ENCODE data around the gene CNFN.
"Not testable (repeated sequence)": the region's sequence is repeated elsewhere in the genome, so short reads cannot be mapped to it uniquely, and the experiment has no call there.

CNFN gene

DNA sequence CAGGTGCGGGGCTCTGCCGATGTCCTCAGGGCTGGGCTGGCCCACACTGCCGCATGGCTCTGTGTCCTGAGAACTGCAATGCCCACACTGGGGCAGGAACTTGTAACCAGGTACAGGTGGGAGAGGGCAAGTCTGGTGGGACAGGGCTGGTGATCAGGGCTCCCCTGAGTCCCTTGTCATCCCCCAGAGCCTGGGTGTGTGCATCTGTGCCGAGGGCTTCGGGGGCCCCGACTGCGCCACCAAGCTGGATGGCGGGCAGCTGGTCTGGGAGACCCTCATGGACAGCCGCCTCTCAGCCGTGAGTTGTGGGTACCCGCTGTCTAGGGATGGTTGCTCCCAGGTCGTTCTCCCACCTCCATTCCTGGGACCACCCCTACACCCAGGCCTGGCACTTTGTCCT, 34.2 kb downstream of the CNFN start:
- peaks cover 18% of the 10 kb centered on the region for H3K36me3 Mint-ChIP-seq (ENCODE audit: low read depth)
- DNase-seq = no peak
- H3K4me1 Mint-ChIP-seq (ENCODE audit: low read depth) = no peaks in the 10 kb centered on the region
- no peak overlapping the region for H3K4me3 Mint-ChIP-seq
- no peaks in the 10 kb centered on the region for H3K9me3 Mint-ChIP-seq
- H3K27me3 Mint-ChIP-seq = no peaks in the 10 kb centered on the region
- H3K27ac Mint-ChIP-seq = no peak overlapping the region

DNA sequence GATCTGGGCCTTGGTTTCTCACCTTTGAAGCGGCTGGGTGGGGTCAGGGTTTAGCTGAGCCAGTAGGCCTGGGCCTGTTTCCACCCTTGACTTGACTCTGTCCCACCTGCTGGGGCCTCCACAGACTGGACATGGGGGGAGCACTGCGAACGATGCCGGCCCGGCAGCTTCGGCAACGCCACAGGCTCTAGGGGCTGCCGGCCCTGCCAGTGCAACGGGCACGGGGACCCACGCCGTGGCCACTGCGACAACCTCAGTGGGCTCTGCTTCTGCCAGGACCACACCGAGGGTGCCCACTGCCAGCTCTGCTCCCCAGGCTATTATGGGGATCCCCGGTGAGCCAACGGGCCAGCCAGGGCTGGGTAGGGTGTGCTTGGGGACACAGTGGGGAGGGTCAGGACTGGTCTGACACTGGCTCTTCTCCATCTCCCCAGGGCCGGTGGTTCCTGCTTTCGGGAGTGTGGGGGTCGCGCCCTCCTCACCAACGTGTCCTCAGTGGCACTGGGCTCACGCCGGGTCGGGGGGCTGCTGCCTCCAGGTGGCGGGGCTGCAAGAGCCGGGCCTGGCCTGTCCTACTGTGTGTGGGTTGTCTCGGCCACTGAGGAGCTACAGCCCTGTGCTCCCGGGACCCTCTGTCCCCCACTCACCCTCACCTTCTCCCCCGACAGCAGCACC, 36.6 kb downstream of the CNFN start:
- Mint-ChIP-seq H3K27me3 (no peaks in the 10 kb centered on the region), H3K36me3 (ENCODE audit: low read depth) (peaks cover 13% of the 10 kb centered on the region), H3K4me3 (no peak overlapping the region), H3K9me3 (no peaks in the 10 kb centered on the region), H3K27ac (no peak overlapping the region), H3K4me1 (ENCODE audit: low read depth) (no peaks in the 10 kb centered on the region)
- no peak for DNase-seq

DNA sequence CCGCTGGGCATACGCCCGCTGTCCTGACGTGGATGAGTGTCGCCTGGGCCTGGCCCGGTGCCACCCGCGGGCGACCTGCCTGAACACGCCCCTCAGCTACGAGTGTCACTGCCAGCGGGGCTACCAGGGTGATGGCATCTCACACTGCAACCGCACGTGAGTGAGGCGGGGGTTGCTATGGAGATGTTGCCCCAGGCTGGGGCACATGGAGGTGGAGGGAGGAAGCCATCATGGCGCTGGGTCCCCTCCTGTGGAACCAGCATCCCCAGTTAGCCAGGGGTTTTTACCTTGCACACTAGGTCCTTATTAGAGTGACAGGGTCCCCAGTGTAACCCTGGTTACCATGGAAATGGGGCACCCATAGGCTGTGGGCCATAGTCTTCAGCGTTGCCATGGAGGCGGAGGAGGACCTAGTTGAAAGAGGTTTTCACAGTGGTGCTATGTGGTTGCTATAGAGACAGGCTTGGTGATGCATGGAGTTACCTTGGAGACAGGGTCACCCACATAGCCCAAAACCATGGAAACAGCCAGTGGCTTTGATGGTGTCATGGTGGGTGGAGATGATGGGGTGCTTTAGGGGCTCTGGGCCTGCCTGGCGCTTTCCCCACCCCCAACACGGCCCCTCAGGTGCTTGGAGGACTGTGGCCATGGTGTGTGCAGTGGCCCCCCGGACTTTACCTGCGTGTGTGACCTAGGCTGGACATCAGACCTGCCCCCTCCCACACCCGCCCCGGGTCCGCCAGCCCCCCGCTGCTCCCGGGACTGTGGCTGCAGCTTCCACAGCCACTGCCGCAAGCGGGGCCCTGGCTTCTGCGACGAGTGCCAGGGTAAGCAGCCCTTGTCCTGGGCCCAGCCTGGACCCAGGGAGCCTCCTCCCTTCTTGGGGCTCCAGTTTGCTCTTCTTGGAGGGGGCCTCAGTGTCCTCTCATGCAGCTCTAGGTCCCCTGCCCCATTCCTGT, 37.5 kb downstream of the CNFN start:
- H3K4me3 Mint-ChIP-seq = no peak overlapping the region

DNA sequence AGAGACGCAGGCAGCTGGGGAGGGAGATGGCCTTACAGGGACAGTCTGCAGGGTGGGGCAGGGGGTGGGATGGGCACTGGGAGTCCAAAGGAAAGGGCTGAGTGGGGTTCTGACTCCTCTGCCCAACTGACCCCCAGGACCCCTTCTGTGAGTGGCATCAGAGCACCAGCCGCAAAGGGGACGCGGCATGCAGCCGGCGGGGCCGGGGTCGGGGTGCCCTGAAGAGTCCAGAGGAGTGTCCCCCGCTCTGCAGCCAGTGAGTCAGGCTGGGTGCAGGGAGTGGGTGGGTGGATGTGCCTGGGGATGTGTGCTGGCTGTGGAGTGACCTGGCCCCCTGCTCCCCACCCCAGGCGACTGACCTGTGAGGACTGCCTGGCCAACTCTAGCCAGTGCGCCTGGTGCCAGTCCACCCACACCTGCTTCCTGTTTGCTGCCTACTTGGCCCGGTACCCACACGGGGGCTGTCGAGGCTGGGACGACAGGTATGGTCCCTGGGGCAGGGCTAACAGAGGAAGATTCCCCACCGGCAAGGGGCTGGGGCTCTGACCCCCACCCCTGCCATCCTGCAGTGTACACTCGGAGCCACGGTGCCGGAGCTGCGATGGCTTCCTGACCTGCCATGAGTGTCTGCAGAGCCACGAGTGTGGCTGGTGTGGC, 38.9 kb downstream of the CNFN start:
- Mint-ChIP-seq H3K4me3 (no peak overlapping the region), H3K27me3 (no peaks in the 10 kb centered on the region), H3K27ac (no peak overlapping the region), H3K4me1 (ENCODE audit: low read depth) (no peaks in the 10 kb centered on the region), H3K9me3 (no peaks in the 10 kb centered on the region), H3K36me3 (ENCODE audit: low read depth) (peaks cover 10% of the 10 kb centered on the region)
- no peak for DNase-seq

More for the DNA sequence above, 37.5 kb downstream of the CNFN start:
- Mint-ChIP-seq H3K9me3 (no peaks in the 10 kb centered on the region), H3K4me1 (ENCODE audit: low read depth) (no peaks in the 10 kb centered on the region), H3K27ac (no peak overlapping the region), H3K27me3 (no peaks in the 10 kb centered on the region), H3K36me3 (ENCODE audit: low read depth) (peaks cover 12% of the 10 kb centered on the region)
- DNase-seq = no peak

DNA sequence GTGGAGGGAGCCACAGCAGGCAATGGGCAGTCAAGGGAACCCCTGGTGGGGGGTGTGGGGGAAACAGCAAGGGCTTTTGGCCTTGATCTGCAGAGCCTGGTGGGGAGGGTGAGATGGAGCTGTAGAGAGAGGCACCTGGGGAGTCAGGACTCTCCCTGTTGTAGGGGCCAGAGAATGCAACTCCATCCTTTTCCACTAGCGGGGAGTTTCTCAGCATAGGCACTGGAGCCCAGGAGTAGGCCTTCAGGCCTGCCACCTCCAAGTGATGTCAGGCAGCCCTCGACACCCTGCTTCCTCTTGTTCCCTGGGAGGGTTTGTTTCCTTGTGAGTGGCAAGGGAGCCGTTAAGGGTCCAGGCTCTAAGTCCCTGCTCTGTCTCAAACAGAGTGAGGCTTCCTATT, 39.7 kb downstream of the CNFN start:
- Mint-ChIP-seq H3K9me3 (no peaks in the 10 kb centered on the region), H3K27me3 (no peaks in the 10 kb centered on the region), H3K27ac (no peak overlapping the region), H3K36me3 (ENCODE audit: low read depth) (peaks cover 10% of the 10 kb centered on the region), H3K4me3 (no peak overlapping the region), H3K4me1 (ENCODE audit: low read depth) (no peaks in the 10 kb centered on the region)
- no peak for DNase-seq

DNA sequence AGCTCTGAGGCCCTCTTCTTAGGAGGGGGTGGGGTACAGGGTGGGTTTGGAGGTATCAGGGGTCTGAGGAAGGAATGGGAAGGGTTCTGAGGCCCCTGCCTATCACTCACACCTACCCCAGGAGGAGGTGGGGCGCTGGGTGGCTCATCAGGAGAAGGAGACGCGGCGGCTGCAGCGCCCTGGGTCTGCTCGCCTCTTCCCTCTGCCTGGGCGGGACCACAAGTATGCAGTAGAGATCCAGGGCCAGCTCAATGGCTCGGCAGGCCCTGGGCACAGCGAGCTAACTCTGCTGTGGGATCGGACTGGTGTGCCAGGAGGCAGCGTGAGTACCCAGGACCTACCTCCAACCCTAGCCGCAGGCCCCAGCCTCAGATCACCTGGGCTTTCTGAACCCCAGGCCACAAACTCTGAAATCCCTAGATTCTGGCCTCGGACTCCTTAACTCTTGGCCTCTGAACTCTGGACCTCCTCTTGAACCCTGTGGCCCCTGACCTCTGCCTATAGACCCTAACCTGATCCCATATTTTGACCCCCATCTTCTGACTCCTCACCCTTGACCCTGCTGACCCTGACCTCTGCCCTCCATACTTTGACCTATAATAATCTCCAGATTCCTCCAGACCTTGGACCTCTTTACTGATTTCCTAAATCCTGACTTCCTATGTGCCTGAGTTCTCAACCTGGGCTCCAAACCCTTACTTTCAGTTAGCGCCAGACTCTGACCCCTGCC, 40.6 kb downstream of the CNFN start:
- H3K4me3 Mint-ChIP-seq = no peak overlapping the region
- no peaks in the 10 kb centered on the region for H3K9me3 Mint-ChIP-seq
- DNase-seq = no peak
- no peaks in the 10 kb centered on the region for H3K4me1 Mint-ChIP-seq (ENCODE audit: low read depth)
- no peaks in the 10 kb centered on the region for H3K27me3 Mint-ChIP-seq
- peaks cover 10% of the 10 kb centered on the region for H3K36me3 Mint-ChIP-seq (ENCODE audit: low read depth)
- H3K27ac Mint-ChIP-seq = no peak overlapping the region

DNA sequence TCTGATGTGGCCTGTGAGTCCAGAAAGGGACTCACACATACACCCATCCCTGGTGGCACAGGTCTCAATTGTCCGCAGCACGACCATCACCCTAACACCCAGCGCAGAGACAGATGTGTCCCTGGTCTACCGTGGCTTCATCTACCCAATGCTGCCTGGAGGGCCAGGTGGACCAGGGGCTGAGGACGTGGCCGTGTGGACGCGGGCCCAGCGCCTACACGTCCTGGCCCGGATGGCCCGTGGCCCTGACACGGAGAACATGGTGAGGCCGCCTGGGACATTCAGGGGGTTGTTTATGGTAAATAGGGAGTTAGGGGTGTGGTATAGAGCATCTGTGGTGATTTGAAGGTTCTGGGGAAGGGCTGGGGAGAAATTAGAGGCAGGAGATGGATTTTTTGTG, 41.9 kb downstream of the CNFN start:
- no peak for DNase-seq
- H3K36me3 Mint-ChIP-seq (ENCODE audit: low read depth) = peaks cover 10% of the 10 kb centered on the region
- H3K9me3 Mint-ChIP-seq = no peaks in the 10 kb centered on the region
- H3K27me3 Mint-ChIP-seq = no peaks in the 10 kb centered on the region
- H3K4me1 Mint-ChIP-seq (ENCODE audit: low read depth) = no peaks in the 10 kb centered on the region
- H3K27ac Mint-ChIP-seq = no peak overlapping the region
- no peak overlapping the region for H3K4me3 Mint-ChIP-seq

DNA sequence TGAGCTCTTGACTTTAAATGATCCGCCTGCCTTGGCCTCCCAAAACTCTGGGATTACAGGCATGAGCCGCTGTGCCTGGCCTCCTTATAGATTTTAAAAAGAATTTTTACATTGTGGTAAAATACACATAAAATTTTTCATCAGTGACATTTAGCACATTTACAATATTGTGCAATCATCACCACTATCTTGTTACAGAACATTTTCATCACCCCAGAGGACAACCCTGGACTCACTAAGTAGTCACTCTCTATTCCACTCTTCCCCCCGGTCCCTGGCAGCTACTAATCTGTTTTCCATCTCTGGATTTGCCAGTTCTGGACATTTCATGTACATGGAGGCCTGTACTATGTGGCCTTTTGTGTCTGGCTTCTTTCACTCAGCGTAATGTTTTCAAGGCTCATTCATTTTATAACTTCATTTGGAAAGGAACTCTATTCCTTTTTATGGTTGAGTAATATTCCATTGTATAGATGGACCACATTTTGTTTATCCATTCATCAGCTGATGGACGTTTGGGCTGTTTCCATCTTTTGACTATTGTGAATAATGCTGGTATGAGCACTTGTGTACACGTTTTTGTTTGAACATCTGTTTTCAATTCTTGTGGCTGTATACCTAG, 44.8 kb downstream of the CNFN start:
- Mint-ChIP-seq H3K4me3 (no peak overlapping the region), H3K27me3 (no peaks in the 10 kb centered on the region), H3K4me1 (ENCODE audit: low read depth) (no peaks in the 10 kb centered on the region), H3K27ac (no peak overlapping the region), H3K36me3 (ENCODE audit: low read depth) (peaks cover 14% of the 10 kb centered on the region), H3K9me3 (no peaks in the 10 kb centered on the region)
- no peak for DNase-seq

DNA sequence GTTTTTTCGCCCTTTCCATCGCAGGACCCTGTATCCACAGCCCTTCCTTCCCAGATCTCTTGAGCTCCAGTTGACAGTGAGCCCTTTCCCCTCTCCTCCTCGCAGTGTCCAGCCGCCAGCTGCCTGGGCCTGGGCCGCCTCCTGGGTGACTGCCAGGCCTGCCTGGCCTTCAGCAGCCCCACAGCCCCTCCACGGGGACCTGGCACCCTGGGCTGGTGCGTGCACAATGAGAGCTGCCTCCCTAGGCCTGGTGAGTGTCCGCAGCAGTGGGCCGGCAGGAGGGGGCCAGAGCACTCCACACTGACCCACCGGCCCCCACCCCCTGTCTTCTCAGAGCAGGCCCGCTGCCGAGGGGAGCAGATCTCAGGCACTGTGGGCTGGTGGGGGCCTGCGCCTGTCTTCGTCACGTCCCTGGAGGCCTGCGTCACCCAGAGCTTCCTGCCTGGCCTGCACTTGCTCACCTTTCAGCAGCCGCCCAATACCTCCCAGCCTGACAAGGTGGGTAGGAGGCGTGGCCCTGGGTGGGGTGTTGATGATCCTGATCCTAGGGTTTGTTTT, 45.7 kb downstream of the CNFN start:
- Mint-ChIP-seq H3K27ac (no peak overlapping the region), H3K27me3 (no peaks in the 10 kb centered on the region), H3K9me3 (no peaks in the 10 kb centered on the region), H3K4me3 (no peak overlapping the region), H3K4me1 (ENCODE audit: low read depth) (peaks cover under 1% of the 10 kb centered on the region), H3K36me3 (ENCODE audit: low read depth) (peaks cover 14% of the 10 kb centered on the region)
- DNase-seq = no peak

DNA sequence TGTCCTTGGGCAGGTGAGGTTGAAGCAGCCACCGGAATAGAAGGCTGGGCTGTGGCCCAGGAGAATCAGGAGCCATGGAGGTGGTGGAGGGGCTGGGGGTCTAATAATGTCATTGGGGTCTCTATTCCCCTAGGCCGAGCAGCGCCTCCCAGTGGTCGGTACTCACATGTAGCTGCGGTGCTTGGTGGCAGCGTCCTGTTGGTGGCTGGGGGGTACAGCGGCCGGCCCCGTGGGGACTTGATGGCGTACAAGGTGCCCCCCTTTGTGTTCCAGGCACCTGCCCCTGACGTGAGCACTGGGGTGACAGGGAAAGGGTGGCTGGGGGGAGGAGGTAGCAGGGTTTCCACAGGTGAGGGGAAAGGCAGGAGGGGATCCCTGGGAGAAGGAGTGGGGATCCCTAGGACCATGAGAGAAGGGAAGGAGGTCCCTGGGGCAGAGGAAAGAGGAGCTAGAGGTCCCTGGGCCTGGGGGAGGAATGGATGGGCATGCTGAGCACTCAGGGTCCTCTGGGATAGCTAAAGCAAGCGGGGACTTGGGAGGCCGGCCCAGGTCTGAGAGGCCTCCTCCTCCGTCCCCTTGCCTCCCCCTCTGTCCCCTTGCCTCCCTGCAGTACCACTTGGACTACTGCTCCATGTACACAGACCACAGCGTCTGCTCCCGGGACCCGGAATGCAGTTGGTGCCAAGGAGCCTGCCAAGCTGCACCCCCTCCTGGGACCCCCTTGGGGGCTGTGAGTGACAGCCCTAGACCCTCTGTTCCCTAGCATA, 46.6 kb downstream of the CNFN start:
- Mint-ChIP-seq H3K36me3 (ENCODE audit: low read depth) (peaks cover 14% of the 10 kb centered on the region), H3K4me1 (ENCODE audit: low read depth) (peaks cover 2% of the 10 kb centered on the region), H3K27ac (no peak overlapping the region), H3K9me3 (no peaks in the 10 kb centered on the region), H3K4me3 (no peak overlapping the region), H3K27me3 (no peaks in the 10 kb centered on the region)
- DNase-seq = no peak

DNA sequence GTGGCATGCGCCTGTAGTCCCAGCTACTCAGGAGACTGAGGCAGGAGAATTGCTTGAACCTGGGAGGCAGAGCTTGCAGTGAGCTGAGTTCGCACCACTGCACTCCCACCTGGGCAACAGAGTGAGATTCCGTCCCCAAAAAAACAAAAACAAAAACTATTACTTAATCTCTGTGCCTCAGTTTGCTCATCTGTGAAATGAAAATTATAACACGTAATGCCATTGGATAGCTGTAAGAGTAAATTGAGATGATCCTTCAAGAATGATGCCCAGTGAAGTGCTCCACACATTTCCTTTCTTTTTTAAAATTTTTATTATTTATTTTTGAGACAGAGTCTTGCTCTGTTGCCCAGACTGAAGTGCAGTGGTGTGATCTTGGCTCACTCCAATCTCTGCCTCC, 50.2 kb downstream of the CNFN start:
- not testable (repeated sequence) for DNase-seq; H3K4me1 Mint-ChIP-seq (ENCODE audit: low read depth); H3K27ac Mint-ChIP-seq; H3K27me3 Mint-ChIP-seq; H3K4me3 Mint-ChIP-seq; H3K9me3 Mint-ChIP-seq
- H3K36me3 Mint-ChIP-seq (ENCODE audit: low read depth) = peaks cover 15% of the 10 kb centered on the region

DNA sequence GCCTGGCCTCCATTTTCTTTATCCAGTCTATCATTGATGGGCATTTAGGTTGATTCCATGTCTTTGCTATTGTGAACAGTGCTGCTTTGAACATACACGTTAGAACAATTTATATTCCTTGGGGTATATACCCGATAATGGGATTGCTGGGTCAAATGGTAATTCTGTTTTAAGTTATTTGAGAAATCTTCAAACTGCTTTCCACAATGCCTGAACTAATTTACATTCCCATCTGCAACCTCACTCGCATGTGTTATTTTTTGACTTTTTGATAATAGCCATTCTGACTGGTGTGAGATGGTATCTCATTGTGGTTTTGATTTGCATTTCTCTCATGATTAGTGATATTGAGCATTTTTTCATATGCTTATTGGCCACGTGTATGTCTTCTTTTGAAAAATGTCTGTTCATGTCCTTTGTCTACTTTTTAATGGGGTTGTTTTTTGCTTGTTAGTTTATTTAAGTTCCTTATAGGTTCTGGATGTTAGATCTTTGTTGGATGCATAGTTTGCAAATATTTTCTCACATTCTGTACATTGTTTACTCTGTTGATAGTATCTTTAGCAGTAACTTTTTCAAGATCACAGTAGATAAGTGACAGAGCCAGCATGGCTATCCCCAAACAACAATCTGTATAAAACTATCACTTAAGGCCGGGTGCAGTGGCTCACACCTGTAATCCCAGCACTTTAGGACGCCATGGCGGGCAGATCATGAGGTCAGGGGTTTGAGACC, 50.8 kb downstream of the CNFN start:
- not testable (repeated sequence) for DNase-seq; H3K27ac Mint-ChIP-seq; H3K4me1 Mint-ChIP-seq (ENCODE audit: low read depth); H3K9me3 Mint-ChIP-seq; H3K27me3 Mint-ChIP-seq; H3K4me3 Mint-ChIP-seq
- H3K36me3 Mint-ChIP-seq (ENCODE audit: low read depth) = peaks cover 11% of the 10 kb centered on the region
